ENCODE results near the gene SMIM44. TPM values are rescaled to one million over a fixed set of nuclear protein-coding genes. Genes with fewer than 3 reads are reported as not detected.

SMIM44 gene
- total RNA-seq, 1 donor from 2014 or later = not detected

DNA sequence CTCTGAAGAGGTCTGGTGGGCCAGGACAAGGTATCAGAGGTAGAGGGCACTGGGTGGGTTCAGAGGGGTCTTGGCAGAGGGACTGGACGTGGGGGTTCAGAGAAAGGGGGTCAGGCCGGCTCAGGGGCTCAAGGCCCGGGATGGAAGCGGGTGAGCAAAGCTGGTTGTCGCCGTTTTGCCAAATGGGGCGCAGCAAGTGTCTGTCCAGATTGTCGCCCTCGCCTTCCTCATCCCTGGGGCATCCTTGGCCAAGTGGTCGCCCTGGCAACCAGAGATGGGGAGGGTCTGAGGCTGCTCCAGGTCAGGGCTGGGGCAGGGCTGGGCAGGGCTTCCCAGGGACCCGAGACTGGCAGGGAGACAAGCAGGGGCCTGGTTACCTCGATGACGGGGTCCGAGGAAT lies 10.4 kb upstream of the SMIM44 start:
- TF ChIP-seq, protein P1, sequence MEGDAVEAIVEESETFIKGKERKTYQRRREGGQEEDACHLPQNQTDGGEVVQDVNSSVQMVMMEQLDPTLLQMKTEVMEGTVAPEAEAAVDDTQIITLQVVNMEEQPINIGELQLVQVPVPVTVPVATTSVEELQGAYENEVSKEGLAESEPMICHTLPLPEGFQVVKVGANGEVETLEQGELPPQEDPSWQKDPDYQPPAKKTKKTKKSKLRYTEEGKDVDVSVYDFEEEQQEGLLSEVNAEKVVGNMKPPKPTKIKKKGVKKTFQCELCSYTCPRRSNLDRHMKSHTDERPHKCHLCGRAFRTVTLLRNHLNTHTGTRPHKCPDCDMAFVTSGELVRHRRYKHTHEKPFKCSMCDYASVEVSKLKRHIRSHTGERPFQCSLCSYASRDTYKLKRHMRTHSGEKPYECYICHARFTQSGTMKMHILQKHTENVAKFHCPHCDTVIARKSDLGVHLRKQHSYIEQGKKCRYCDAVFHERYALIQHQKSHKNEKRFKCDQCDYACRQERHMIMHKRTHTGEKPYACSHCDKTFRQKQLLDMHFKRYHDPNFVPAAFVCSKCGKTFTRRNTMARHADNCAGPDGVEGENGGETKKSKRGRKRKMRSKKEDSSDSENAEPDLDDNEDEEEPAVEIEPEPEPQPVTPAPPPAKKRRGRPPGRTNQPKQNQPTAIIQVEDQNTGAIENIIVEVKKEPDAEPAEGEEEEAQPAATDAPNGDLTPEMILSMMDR (IDR thresholded peaks at IDR 0.05; ENCODE audit: insufficient read depth, low read length, severe bottlenecking) = no peak
- no peak for FAIRE-seq
- DNase-seq (ENCODE audit: low read depth) = no peak
- Histone ChIP-seq H3K4me3 (ENCODE audit: low read depth, low read length) (no peak overlapping the region), H3K27me3 (ENCODE audit: control insufficient read depth, insufficient read depth, low read length) (no peaks in the 10 kb centered on the region), H3K36me3 (ENCODE audit: control insufficient read depth, insufficient read depth, low read length) (peaks cover 13% of the 10 kb centered on the region)

DNA sequence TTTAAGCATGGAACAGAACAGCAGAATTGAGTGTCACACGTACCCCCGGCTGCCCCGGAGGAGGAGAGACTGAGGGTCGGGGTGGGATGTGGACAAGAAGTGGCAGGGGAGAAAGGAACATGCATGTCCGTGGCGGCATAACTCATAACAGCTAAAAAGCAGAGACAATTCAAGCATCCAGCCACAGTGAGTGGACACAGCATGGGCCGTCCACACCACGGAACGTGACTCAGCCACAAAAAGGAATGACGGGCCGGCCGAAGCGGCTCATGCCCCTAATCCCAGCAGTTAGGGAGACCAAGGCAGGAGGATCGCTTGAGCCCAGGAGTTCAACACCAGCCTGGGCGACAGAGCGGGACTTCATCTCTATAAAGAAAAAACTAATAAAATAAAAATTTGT lies 9.7 kb upstream of the SMIM44 start:
- Histone ChIP-seq H3K4me3 (ENCODE audit: low read depth, low read length) (no peak overlapping the region), H3K27me3 (ENCODE audit: control insufficient read depth, insufficient read depth, low read length) (no peaks in the 10 kb centered on the region), H3K36me3 (ENCODE audit: control insufficient read depth, insufficient read depth, low read length) (peaks cover 13% of the 10 kb centered on the region)
- DNase-seq (ENCODE audit: low read depth) = no peak
- TF ChIP-seq, protein P1 (IDR thresholded peaks at IDR 0.05; ENCODE audit: insufficient read depth, low read length, severe bottlenecking) = no peak
- no peak for FAIRE-seq

DNA sequence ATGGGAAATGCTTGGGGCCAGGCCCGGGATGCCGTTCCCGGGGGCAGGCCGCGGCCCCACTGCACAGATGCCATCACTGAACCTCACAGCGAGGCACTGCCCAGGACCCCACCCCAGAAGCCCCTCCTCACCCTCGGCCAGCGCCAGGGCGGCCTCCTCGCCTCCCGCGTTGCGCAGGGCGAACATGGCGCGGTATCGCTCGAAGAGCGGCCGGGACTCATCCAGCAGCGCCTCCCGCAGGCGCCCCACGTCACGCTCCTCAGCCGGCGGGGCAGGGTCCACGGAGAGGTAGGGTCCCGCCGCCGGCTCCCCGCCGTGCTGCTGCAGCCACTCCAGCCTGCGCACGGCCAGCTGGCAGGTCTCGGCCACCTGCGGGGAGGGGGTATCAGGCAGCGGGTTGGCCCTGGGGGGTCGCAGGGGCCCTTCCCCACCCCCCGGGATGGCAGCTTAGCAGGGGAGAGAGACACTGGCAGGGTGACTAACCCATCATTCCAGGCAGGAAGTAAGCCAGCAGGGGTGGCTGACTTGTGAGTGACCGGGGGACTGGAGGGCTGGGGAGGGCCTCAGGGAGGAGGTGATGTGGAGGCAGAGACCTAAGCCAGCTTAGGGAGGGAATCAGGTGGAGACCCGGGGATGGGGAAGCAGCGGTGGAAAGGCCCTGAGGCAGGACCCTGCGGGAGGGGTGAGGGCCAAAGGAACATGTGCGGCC lies 9.0 kb upstream of the SMIM44 start:
- DNase-seq (ENCODE audit: low read depth) = no peak
- Histone ChIP-seq H3K4me3 (ENCODE audit: low read depth, low read length) (no peak overlapping the region), H3K27me3 (ENCODE audit: control insufficient read depth, insufficient read depth, low read length) (no peaks in the 10 kb centered on the region), H3K36me3 (ENCODE audit: control insufficient read depth, insufficient read depth, low read length) (peaks cover 13% of the 10 kb centered on the region)
- FAIRE-seq = no peak
- TF ChIP-seq, protein P1 (IDR thresholded peaks at IDR 0.05; ENCODE audit: insufficient read depth, low read length, severe bottlenecking) = no peak

DNA sequence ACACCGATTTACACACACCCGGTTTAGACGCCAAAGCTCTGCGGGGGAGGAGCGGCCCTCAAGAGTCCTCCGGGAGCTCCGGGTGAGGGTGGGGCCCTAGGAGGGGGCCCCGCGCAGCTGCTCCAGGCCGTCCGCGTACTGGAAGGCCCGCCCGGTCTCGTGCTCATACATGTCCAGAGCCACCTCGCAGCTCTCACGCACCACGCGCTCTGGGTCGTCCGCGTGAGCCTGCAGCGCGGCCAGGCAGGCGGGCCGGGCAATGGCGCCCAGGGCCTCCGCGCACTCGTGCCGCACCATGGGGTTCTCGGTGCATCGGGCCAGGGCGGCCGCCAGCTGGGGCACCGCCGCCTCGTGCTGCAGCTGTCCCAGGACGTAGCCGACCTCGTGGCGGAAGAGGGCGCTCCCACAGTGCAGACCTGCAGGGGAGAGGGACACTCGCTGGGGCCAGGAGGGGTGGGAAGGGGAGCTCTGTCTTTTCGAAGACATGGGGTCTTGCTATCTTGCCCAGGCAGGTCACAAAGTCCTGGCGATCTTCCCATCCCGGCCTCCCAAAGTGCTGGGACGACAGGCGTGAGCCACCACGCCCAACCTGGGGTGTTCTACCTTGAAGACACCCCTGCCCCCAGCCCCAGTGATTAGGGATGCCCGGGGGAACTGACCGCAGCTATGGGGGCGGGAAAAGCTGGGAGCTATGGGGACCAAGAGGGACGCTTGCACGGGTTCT lies 8.3 kb upstream of the SMIM44 start:
- H3K4me3 ChIP-seq (ENCODE audit: low read depth, low read length) = no peak overlapping the region
- H3K27me3 ChIP-seq (ENCODE audit: control insufficient read depth, insufficient read depth, low read length) = no peaks in the 10 kb centered on the region
- DNase-seq (ENCODE audit: low read depth) (no peak), FAIRE-seq (no peak)
- H3K36me3 ChIP-seq (ENCODE audit: control insufficient read depth, insufficient read depth, low read length) = peaks cover 11% of the 10 kb centered on the region
- TF ChIP-seq, protein P1 (IDR thresholded peaks at IDR 0.05; ENCODE audit: insufficient read depth, low read length, severe bottlenecking) = no peak

DNA sequence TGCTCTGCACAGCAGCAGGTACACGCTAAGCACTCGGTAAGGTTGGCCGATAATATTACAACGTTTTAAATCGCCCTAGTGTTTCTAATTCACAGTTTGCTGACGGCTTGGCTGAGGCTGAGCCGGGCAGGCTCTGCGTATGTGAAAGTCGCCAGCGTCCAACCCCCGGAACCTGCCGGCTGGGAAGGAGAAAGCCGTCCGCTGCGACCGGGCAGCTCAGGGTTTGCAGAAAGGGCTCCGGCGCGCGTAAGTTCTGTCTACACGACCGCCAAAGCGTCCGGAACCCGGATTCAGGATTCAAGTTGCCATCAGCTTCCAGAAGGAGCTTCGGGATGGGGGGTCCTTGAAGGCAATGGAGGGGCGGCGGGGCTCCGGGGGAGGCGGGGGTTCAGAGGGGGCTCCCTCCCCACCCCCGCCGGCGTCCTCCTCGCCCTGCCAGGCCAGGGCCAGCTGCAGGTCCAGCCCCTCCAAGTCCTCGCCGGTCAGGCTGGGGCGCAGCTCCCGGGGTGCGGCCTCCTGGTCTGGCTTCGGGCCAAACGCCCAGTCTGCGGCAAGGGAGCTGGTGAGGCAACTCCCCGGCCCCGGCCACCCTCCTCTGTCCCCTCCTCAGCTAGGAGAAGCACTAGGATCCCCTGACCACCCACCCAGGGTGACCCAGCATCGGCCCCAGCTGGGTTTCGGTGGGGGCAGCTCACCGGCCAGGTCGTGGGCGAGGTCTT lies 575 bp downstream of the SMIM44 start:
- Histone ChIP-seq H3K36me3 (ENCODE audit: control insufficient read depth, insufficient read depth, low read length) (no peaks in the 10 kb centered on the region), H3K4me3 (ENCODE audit: low read depth, low read length) (no peak overlapping the region), H3K27me3 (ENCODE audit: control insufficient read depth, insufficient read depth, low read length) (peaks cover 5% of the 10 kb centered on the region)
- DNase-seq (ENCODE audit: low read depth) = no peak
- TF ChIP-seq, protein P1 (IDR thresholded peaks at IDR 0.05; ENCODE audit: insufficient read depth, low read length, severe bottlenecking) = no peak
- no peak for FAIRE-seq

Measured in bronchial epithelial cell (primary cell).